ENCODE data around the gene CACNA2D4. TPM values are rescaled to one million over a fixed set of nuclear protein-coding genes. Genes with fewer than 3 reads are reported as not detected.

Gene CACNA2D4
- total and polyA plus RNA-seq, 5 donors from 2014 or later = 2.9 to 10.4 (median 6.4) TPM

- H3K27me3 ChIP-seq (ENCODE audit: control insufficient read depth, insufficient read depth, low read length) = no peaks in the 10 kb centered on the region
- H3K4me1 ChIP-seq (ENCODE audit: control insufficient read depth, insufficient read depth, low read length, poor library complexity, severe bottlenecking) = no peaks in the 10 kb centered on the region
- no peaks in the 10 kb centered on the region for H3K36me3 ChIP-seq (ENCODE audit: control insufficient read depth, insufficient read depth, low read length)
- Mint-ChIP-seq H3K9me3 (no peaks in the 10 kb centered on the region), H3K27me3 (peaks cover 18% of the 10 kb centered on the region), H3K36me3 (no peaks in the 10 kb centered on the region), H3K4me1 (no peaks in the 10 kb centered on the region), H3K4me3 (no peak overlapping the region), H3K27ac (no peak overlapping the region)
- H3K4me3 ChIP-seq (ENCODE audit: low read depth, low read length) = no peak overlapping the region
- no peak for DNase-seq
- no peaks in the 10 kb centered on the region for H3K9me3 ChIP-seq (ENCODE audit: control insufficient read depth in 2 of 2, low read length in 2 of 2)
- no peak for ATAC-seq (ENCODE audit: low read depth in 2 of 2)
- H3K27ac ChIP-seq (ENCODE audit: insufficient read depth, low read length, poor library complexity, severe bottlenecking) = no peak overlapping the region
These were observed 90.3 kb downstream of the CACNA2D4 start for GRCh38 chr12:1827826-1828805.

- H3K27me3 Mint-ChIP-seq = peaks cover 22% of the 10 kb centered on the region
- H3K4me1 Mint-ChIP-seq = no peaks in the 10 kb centered on the region
- no peak for DNase-seq
- Histone ChIP-seq H3K36me3 (ENCODE audit: control insufficient read depth, insufficient read depth, low read length) (no peaks in the 10 kb centered on the region), H3K27ac (ENCODE audit: insufficient read depth, low read length, poor library complexity, severe bottlenecking) (no peak overlapping the region), H3K9me3 (ENCODE audit: control insufficient read depth in 2 of 2, low read length in 2 of 2) (no peaks in the 10 kb centered on the region), H3K27me3 (ENCODE audit: control insufficient read depth, insufficient read depth, low read length) (no peaks in the 10 kb centered on the region), H3K4me1 (ENCODE audit: control insufficient read depth, insufficient read depth, low read length, poor library complexity, severe bottlenecking) (no peaks in the 10 kb centered on the region), H3K4me3 (ENCODE audit: low read depth, low read length) (no peak overlapping the region)
- no peak for ATAC-seq (ENCODE audit: low read depth in 2 of 2)
- H3K9me3 Mint-ChIP-seq = no peaks in the 10 kb centered on the region
- H3K36me3 Mint-ChIP-seq = no peaks in the 10 kb centered on the region
- no peak overlapping the region for H3K4me3 Mint-ChIP-seq
- H3K27ac Mint-ChIP-seq = no peak overlapping the region
These were observed 91.4 kb downstream of the CACNA2D4 start for GRCh38 chr12:1826867-1827705.

GRCh38 chr12:1826401-1826800 is 92.1 kb downstream of the CACNA2D4 start:
- H3K36me3 Mint-ChIP-seq = no peaks in the 10 kb centered on the region
- H3K27me3 Mint-ChIP-seq = peaks cover 19% of the 10 kb centered on the region
- no peaks in the 10 kb centered on the region for H3K4me1 ChIP-seq (ENCODE audit: control insufficient read depth, insufficient read depth, low read length, poor library complexity, severe bottlenecking)
- H3K4me1 Mint-ChIP-seq = no peaks in the 10 kb centered on the region
- no peaks in the 10 kb centered on the region for H3K27me3 ChIP-seq (ENCODE audit: control insufficient read depth, insufficient read depth, low read length)
- ATAC-seq (ENCODE audit: low read depth in 2 of 2) (no peak), DNase-seq (no peak)
- no peaks in the 10 kb centered on the region for H3K36me3 ChIP-seq (ENCODE audit: control insufficient read depth, insufficient read depth, low read length)
- no peak overlapping the region for H3K27ac ChIP-seq (ENCODE audit: insufficient read depth, low read length, poor library complexity, severe bottlenecking)
- H3K4me3 ChIP-seq (ENCODE audit: low read depth, low read length) = no peak overlapping the region
- no peak overlapping the region for H3K27ac Mint-ChIP-seq
- no peaks in the 10 kb centered on the region for H3K9me3 Mint-ChIP-seq
- H3K9me3 ChIP-seq (ENCODE audit: control insufficient read depth in 2 of 2, low read length in 2 of 2) = no peaks in the 10 kb centered on the region
- H3K4me3 Mint-ChIP-seq = no peak overlapping the region

GRCh38 chr12:1825382-1826102 is 92.9 kb downstream of the CACNA2D4 start:
- no peaks in the 10 kb centered on the region for H3K9me3 Mint-ChIP-seq
- no peak overlapping the region for H3K4me3 Mint-ChIP-seq
- peaks cover 0 to 2% (median 0%) of the 10 kb centered on the region in 4 donors for H3K4me1 Mint-ChIP-seq
- no peak overlapping the region for H3K27ac Mint-ChIP-seq
- no peaks in the 10 kb centered on the region for H3K27me3 ChIP-seq (ENCODE audit: control insufficient read depth, insufficient read depth, low read length)
- H3K27me3 Mint-ChIP-seq = peaks cover 24% of the 10 kb centered on the region
- no peaks in the 10 kb centered on the region for H3K4me1 ChIP-seq (ENCODE audit: control insufficient read depth, insufficient read depth, low read length, poor library complexity, severe bottlenecking)
- no peak for DNase-seq
- no peaks in the 10 kb centered on the region for H3K9me3 ChIP-seq (ENCODE audit: control insufficient read depth in 2 of 2, low read length in 2 of 2)
- no peaks in the 10 kb centered on the region for H3K36me3 Mint-ChIP-seq
- H3K27ac ChIP-seq (ENCODE audit: insufficient read depth, low read length, poor library complexity, severe bottlenecking) = no peak overlapping the region
- ATAC-seq (ENCODE audit: low read depth in 2 of 2) = no peak
- no peaks in the 10 kb centered on the region for H3K36me3 ChIP-seq (ENCODE audit: control insufficient read depth, insufficient read depth, low read length)
- H3K4me3 ChIP-seq (ENCODE audit: low read depth, low read length) = no peak overlapping the region

GRCh38 chr12:1823237-1823636 is 95.2 kb downstream of the CACNA2D4 start:
- Histone ChIP-seq H3K27me3 (ENCODE audit: control insufficient read depth, insufficient read depth, low read length) (no peaks in the 10 kb centered on the region), H3K4me3 (ENCODE audit: low read depth, low read length) (no peak overlapping the region), H3K9me3 (ENCODE audit: control insufficient read depth in 2 of 2, low read length in 2 of 2) (no peaks in the 10 kb centered on the region), H3K27ac (ENCODE audit: insufficient read depth, low read length, poor library complexity, severe bottlenecking) (no peak overlapping the region), H3K4me1 (ENCODE audit: control insufficient read depth, insufficient read depth, low read length, poor library complexity, severe bottlenecking) (no peaks in the 10 kb centered on the region), H3K36me3 (ENCODE audit: control insufficient read depth, insufficient read depth, low read length) (no peaks in the 10 kb centered on the region)
- ATAC-seq (ENCODE audit: low read depth in 2 of 2) = no peak
- H3K4me3 Mint-ChIP-seq = no peak overlapping the region
- H3K27ac Mint-ChIP-seq = no peak overlapping the region
- peaks cover 0 to 4% (median 0%) of the 10 kb centered on the region in 7 donors for H3K9me3 Mint-ChIP-seq
- peaks cover 30% of the 10 kb centered on the region for H3K27me3 Mint-ChIP-seq
- peaks cover 0 to 4% (median 0%) of the 10 kb centered on the region in 4 donors for H3K4me1 Mint-ChIP-seq
- H3K36me3 Mint-ChIP-seq = no peaks in the 10 kb centered on the region
- DNase-seq = no peak

- Mint-ChIP-seq H3K36me3 (no peaks in the 10 kb centered on the region), H3K27me3 (peaks cover 30% of the 10 kb centered on the region), H3K4me3 (no peak overlapping the region), H3K9me3 (peaks cover 0 to 4% (median 0%) of the 10 kb centered on the region in 7 donors), H3K27ac (no peak overlapping the region), H3K4me1 (peaks cover 0 to 4% (median 0%) of the 10 kb centered on the region in 4 donors)
- no peak for DNase-seq
- Histone ChIP-seq H3K4me3 (ENCODE audit: low read depth, low read length) (no peak overlapping the region), H3K27me3 (ENCODE audit: control insufficient read depth, insufficient read depth, low read length) (no peaks in the 10 kb centered on the region), H3K4me1 (ENCODE audit: control insufficient read depth, insufficient read depth, low read length, poor library complexity, severe bottlenecking) (no peaks in the 10 kb centered on the region), H3K36me3 (ENCODE audit: control insufficient read depth, insufficient read depth, low read length) (no peaks in the 10 kb centered on the region), H3K9me3 (ENCODE audit: control insufficient read depth in 2 of 2, low read length in 2 of 2) (no peaks in the 10 kb centered on the region), H3K27ac (ENCODE audit: insufficient read depth, low read length, poor library complexity, severe bottlenecking) (no peak overlapping the region)
- no peak for ATAC-seq (ENCODE audit: low read depth in 2 of 2)
These were observed 95.8 kb downstream of the CACNA2D4 start for GRCh38 chr12:1822699-1823098.

GRCh38 chr12:1821805-1822204 is 96.6 kb downstream of the CACNA2D4 start:
- no peak for ATAC-seq (ENCODE audit: low read depth in 2 of 2)
- no peak overlapping the region for H3K4me3 Mint-ChIP-seq

More at GRCh38 chr12:1821805-1822204, 96.6 kb downstream of the CACNA2D4 start:
- no peaks in the 10 kb centered on the region for H3K27me3 ChIP-seq (ENCODE audit: control insufficient read depth, insufficient read depth, low read length)
- no peaks in the 10 kb centered on the region for H3K36me3 Mint-ChIP-seq
- peaks cover 0 to 4% (median 0%) of the 10 kb centered on the region in 4 donors for H3K4me1 Mint-ChIP-seq
- H3K9me3 Mint-ChIP-seq = peaks cover 0 to 4% (median 0%) of the 10 kb centered on the region in 7 donors
- H3K9me3 ChIP-seq (ENCODE audit: control insufficient read depth in 2 of 2, low read length in 2 of 2) = no peaks in the 10 kb centered on the region
- no peaks in the 10 kb centered on the region for H3K4me1 ChIP-seq (ENCODE audit: control insufficient read depth, insufficient read depth, low read length, poor library complexity, severe bottlenecking)
- peaks cover 30% of the 10 kb centered on the region for H3K27me3 Mint-ChIP-seq
- H3K27ac ChIP-seq (ENCODE audit: insufficient read depth, low read length, poor library complexity, severe bottlenecking) = no peak overlapping the region
- no peak for DNase-seq
- H3K27ac Mint-ChIP-seq = no peak overlapping the region
- H3K36me3 ChIP-seq (ENCODE audit: control insufficient read depth, insufficient read depth, low read length) = no peaks in the 10 kb centered on the region
- no peak overlapping the region for H3K4me3 ChIP-seq (ENCODE audit: low read depth, low read length)
